GM18907 (cell line): ENCODE results near the gene TAF11L2.
"Not testable (repeated sequence)": the region's sequence is repeated elsewhere in the genome, so short reads cannot be mapped to it uniquely, and the experiment has no call there.

Experiments
- ATAC-seq: cut with Tn5 transposase; IDR thresholded peaks from one replicate; pipeline ENCODE4 v1.9.1; 2021; ENCODE audit warnings: mild to moderate bottlenecking, moderate library complexity; ENCODE audit not compliant: unreplicated experiment

Gene TAF11L2

GRCh38 chr5:17524935-17525334, 26.9 kb downstream of the TAF11L2 start, which contains the start of gene TAF11L5:
Gene TAF11L5, plus strand, starts transcription at chr5:17525235.
- not testable (repeated sequence) for ATAC-seq

GRCh38 chr5:17526504-17526903, 28.5 kb downstream of the TAF11L2 start:
- not testable (repeated sequence) for ATAC-seq

- ATAC-seq: not testable (repeated sequence)
Measured at GRCh38 chr5:17528369-17528768, 30.3 kb downstream of the TAF11L2 start, which contains the start of gene TAF11L6. Gene TAF11L6, plus strand, starts transcription at chr5:17528669.
